ENCODE results near the gene KRT1. TPM values are rescaled to one million over a fixed set of nuclear protein-coding genes. Genes with fewer than 3 reads are reported as not detected.

Gene KRT1
- total RNA-seq (ENCODE audit: unreplicated experiment), result not detected
- long read RNA-seq, result 0 reads

- Mint-ChIP-seq H3K27ac (ENCODE audit: unreplicated experiment) (no peak within 1 kb of the TSS), H3K27me3 (ENCODE audit: unreplicated experiment) (peaks cover 11% of the 10 kb centered on the region)
- TF ChIP-seq CTCF (IDR thresholded peaks at IDR 0.05; ENCODE audit: unreplicated experiment), result no peak
Observed at GRCh38 chr12:52680363-52680762, at the start of gene KRT1. Gene KRT1, minus strand, starts transcription at chr12:52680407. Its CDS starts 59 bp downstream, at chr12:52680348.

DNA sequence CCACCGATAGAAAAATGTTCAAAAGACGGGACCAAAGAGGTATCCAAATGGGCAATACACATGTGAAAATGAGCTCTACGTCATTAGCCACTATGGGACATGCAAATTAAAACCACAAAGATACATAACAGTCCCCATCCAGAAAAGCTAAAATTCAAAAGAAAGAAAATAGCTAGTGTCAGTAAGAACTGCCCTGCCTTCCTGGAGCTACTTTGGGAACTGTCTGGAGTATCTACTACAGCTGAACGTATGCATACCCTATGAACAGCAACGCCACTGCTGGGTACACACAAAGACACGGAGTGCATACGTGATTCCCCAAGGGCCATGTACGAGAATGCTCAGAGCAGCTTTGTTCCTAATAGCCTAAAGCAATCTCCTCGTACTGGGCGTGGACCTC is 48.9 kb upstream of the KRT1 start:
- H3K9me3 Mint-ChIP-seq (ENCODE audit: unreplicated experiment), result no peaks in the 10 kb centered on the region
- no peaks in the 10 kb centered on the region for H3K4me1 Mint-ChIP-seq (ENCODE audit: unreplicated experiment)
- H3K36me3 Mint-ChIP-seq (ENCODE audit: low read depth, unreplicated experiment), result no peaks in the 10 kb centered on the region
- H3K27ac Mint-ChIP-seq (ENCODE audit: unreplicated experiment), result no peak overlapping the region
- DNase-seq (ENCODE audit: low spot score), result no peak
- H3K27me3 Mint-ChIP-seq (ENCODE audit: unreplicated experiment), result peaks cover 6% of the 10 kb centered on the region
- H3K4me3 Mint-ChIP-seq (ENCODE audit: unreplicated experiment), result no peak overlapping the region
- no peak for TF ChIP-seq CTCF (IDR thresholded peaks at IDR 0.05; ENCODE audit: unreplicated experiment)

More at GRCh38 chr12:52680363-52680762, at the start of gene KRT1:
- Mint-ChIP-seq H3K4me1 (ENCODE audit: unreplicated experiment) (no peaks in the 10 kb centered on the region), H3K36me3 (ENCODE audit: low read depth, unreplicated experiment) (no peaks in the 10 kb centered on the region), H3K9me3 (ENCODE audit: unreplicated experiment) (no peaks in the 10 kb centered on the region), H3K4me3 (ENCODE audit: unreplicated experiment) (no peak within 1 kb of the TSS)
- DNase-seq (ENCODE audit: low spot score), result no peak

- Mint-ChIP-seq H3K4me1 (ENCODE audit: unreplicated experiment) (no peaks in the 10 kb centered on the region), H3K9me3 (ENCODE audit: unreplicated experiment) (no peaks in the 10 kb centered on the region), H3K27me3 (ENCODE audit: unreplicated experiment) (peaks cover 3% of the 10 kb centered on the region)
Observed at GRCh38 chr12:52728374-52728773, 48.2 kb upstream of the KRT1 start.

DNA sequence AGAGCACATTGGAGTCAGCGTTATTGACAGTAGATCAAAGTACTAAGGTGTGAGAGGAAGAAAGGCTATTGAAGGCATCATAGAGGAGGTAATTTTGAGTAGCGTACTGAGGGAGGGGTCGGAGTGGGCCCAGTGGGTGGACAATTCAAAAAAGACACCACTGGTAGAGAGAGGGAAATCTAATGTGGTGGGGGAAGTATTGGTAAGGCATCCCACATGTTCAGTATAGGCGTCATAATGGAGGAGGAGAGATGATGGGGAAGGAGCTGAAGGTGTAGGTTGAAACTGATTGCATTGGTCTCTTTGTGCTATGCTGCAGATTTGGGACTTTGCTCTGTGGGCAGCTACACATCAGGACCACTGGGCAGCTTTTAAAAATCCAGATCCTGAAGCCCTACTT is 46.8 kb upstream of the KRT1 start:
- Mint-ChIP-seq H3K9me3 (ENCODE audit: unreplicated experiment) (no peaks in the 10 kb centered on the region), H3K4me1 (ENCODE audit: unreplicated experiment) (no peaks in the 10 kb centered on the region), H3K27ac (ENCODE audit: unreplicated experiment) (no peak overlapping the region), H3K4me3 (ENCODE audit: unreplicated experiment) (no peak overlapping the region), H3K36me3 (ENCODE audit: low read depth, unreplicated experiment) (no peaks in the 10 kb centered on the region), H3K27me3 (ENCODE audit: unreplicated experiment) (peaks cover 7% of the 10 kb centered on the region)
- TF ChIP-seq CTCF (IDR thresholded peaks at IDR 0.05; ENCODE audit: unreplicated experiment), result no peak
- DNase-seq (ENCODE audit: low spot score), result no peak

More at GRCh38 chr12:52728374-52728773, 48.2 kb upstream of the KRT1 start:
- no peak overlapping the region for H3K4me3 Mint-ChIP-seq (ENCODE audit: unreplicated experiment)
- no peaks in the 10 kb centered on the region for H3K36me3 Mint-ChIP-seq (ENCODE audit: low read depth, unreplicated experiment)
- H3K27ac Mint-ChIP-seq (ENCODE audit: unreplicated experiment), result no peak overlapping the region
- no peak for DNase-seq (ENCODE audit: low spot score)
- TF ChIP-seq CTCF (IDR thresholded peaks at IDR 0.05; ENCODE audit: unreplicated experiment), result no peak

DNA sequence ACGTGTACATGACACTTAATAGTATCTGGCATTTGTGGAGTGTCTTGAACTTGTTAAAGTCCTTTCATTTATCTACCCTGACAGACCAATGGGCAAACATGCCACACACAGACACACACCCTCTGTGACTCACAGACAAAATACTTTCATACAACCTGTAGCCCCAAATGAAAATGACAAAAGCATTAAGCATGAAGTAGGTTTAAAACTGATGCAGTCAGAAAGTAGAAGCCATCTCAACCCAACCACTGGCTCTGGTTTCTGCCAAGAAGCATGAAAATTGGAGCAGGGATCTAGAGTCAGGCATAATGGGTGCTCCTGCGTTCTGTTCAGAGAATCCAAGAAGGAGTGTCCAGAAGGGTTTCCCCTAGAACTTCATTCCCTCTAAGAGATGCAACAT is 46.2 kb upstream of the KRT1 start:
- TF ChIP-seq CTCF (IDR thresholded peaks at IDR 0.05; ENCODE audit: unreplicated experiment), result no peak
- H3K36me3 Mint-ChIP-seq (ENCODE audit: low read depth, unreplicated experiment), result no peaks in the 10 kb centered on the region
- H3K27me3 Mint-ChIP-seq (ENCODE audit: unreplicated experiment), result peaks cover 9% of the 10 kb centered on the region
- H3K27ac Mint-ChIP-seq (ENCODE audit: unreplicated experiment), result no peak overlapping the region
- DNase-seq (ENCODE audit: low spot score), result no peak
- H3K4me1 Mint-ChIP-seq (ENCODE audit: unreplicated experiment), result no peaks in the 10 kb centered on the region
- H3K4me3 Mint-ChIP-seq (ENCODE audit: unreplicated experiment), result no peak overlapping the region
- no peaks in the 10 kb centered on the region for H3K9me3 Mint-ChIP-seq (ENCODE audit: unreplicated experiment)

Data from endothelial cell (in vitro differentiated cells).